Measurements from ENCODE around the gene OR52A1. TPM values are rescaled to one million over a fixed set of nuclear protein-coding genes. Genes with fewer than 3 reads are reported as not detected.

The OR52A1 gene
- under 1 TPM in 1 of 6 experiments, not detected in 5; 0.04 TPM for total RNA-seq
- long read RNA-seq: 0 reads

- Histone ChIP-seq H3K9me3 (no peaks in the 10 kb centered on the region), H3K36me3 (no peaks in the 10 kb centered on the region), H3K4me3 (no peak within 1 kb of the TSS), H3K27me3 (no peaks in the 10 kb centered on the region), H3K4me1 (no peaks in the 10 kb centered on the region), H3K27ac (no peak within 1 kb of the TSS)
- TF ChIP-seq POLR2A (IDR thresholded peaks at IDR 0.05): no peak
- TF ChIP-seq CTCF (IDR thresholded peaks at IDR 0.05): no peak
- WGBS (ENCODE audit: insufficient coverage, low coverage, low lambda C conversion rate, missing lambda C conversion rate): 28% methylated on average over 3 of the region's 3 CpGs
- ATAC-seq (no peak), DNase-seq (no peak)
- intact Hi-C loops (cut with DNase I): no loop called here
These were observed at the start of gene OR52A1 for GRCh38 chr11:5154657-5155056. OR52A1 (minus strand) TSS chr11:5154757; CDS start chr11:5152369, 2,388 bp downstream.

- H3K4me1 ChIP-seq: no peaks in the 10 kb centered on the region
- H3K27ac ChIP-seq: no peak overlapping the region
- no peaks in the 10 kb centered on the region for H3K9me3 ChIP-seq
- no peak for DNase-seq
- ATAC-seq: no peak
- no peak for TF ChIP-seq CTCF (IDR thresholded peaks at IDR 0.05)
- TF ChIP-seq POLR2A (IDR thresholded peaks at IDR 0.05): no peak
- WGBS (ENCODE audit: insufficient coverage, low coverage, low lambda C conversion rate, missing lambda C conversion rate): 61% methylated on average over 2 of the region's 2 CpGs
- H3K27me3 ChIP-seq: no peaks in the 10 kb centered on the region
- no peak overlapping the region for H3K4me3 ChIP-seq
- intact Hi-C loops (cut with DNase I): no loop called here
- H3K36me3 ChIP-seq: no peaks in the 10 kb centered on the region
These were observed 48.8 kb upstream of the OR52A1 start for GRCh38 chr11:5203366-5203765.

- 31% methylated on average over 1 of the region's 1 CpG for WGBS (ENCODE audit: insufficient coverage, low coverage, low lambda C conversion rate, missing lambda C conversion rate)
- Histone ChIP-seq H3K36me3 (no peaks in the 10 kb centered on the region), H3K9me3 (no peaks in the 10 kb centered on the region), H3K4me3 (no peak within 1 kb of the TSS), H3K27me3 (no peaks in the 10 kb centered on the region), H3K4me1 (no peaks in the 10 kb centered on the region), H3K27ac (no peak within 1 kb of the TSS)
- DNase-seq (no peak), ATAC-seq (no peak)
- intact Hi-C loops (cut with DNase I): no loop called here
- TF ChIP-seq POLR2A (IDR thresholded peaks at IDR 0.05): no peak
- TF ChIP-seq CTCF (IDR thresholded peaks at IDR 0.05): no peak
These were observed 46.0 kb upstream of the OR52A1 start, which contains the start of gene OR51V1 for GRCh38 chr11:5200582-5200981. OR51V1 (minus strand) TSS chr11:5200682; CDS start chr11:5200682, 0 bp downstream.

- Histone ChIP-seq H3K4me1 (no peaks in the 10 kb centered on the region), H3K9me3 (no peaks in the 10 kb centered on the region), H3K4me3 (no peak overlapping the region), H3K36me3 (no peaks in the 10 kb centered on the region), H3K27ac (no peak overlapping the region), H3K27me3 (no peaks in the 10 kb centered on the region)
- intact Hi-C loops (cut with DNase I): no loop called here
- TF ChIP-seq POLR2A (IDR thresholded peaks at IDR 0.05): no peak
- TF ChIP-seq CTCF (IDR thresholded peaks at IDR 0.05): no peak
- DNase-seq: no peak
- ATAC-seq: no peak
These were observed 43.7 kb upstream of the OR52A1 start for GRCh38 chr11:5198285-5198684.

- H3K27me3 ChIP-seq: no peaks in the 10 kb centered on the region
- no peaks in the 10 kb centered on the region for H3K4me1 ChIP-seq
- ATAC-seq (peak in 3 of 4 donors; percentile 32 to 53 (median 33)), DNase-seq (no peak)
- H3K27ac ChIP-seq: no peak overlapping the region
- H3K4me3 ChIP-seq: no peak overlapping the region
- H3K36me3 ChIP-seq: no peaks in the 10 kb centered on the region
- 35% methylated on average over 3 of the region's 3 CpGs for WGBS (ENCODE audit: insufficient coverage, low coverage, low lambda C conversion rate, missing lambda C conversion rate)
- no peaks in the 10 kb centered on the region for H3K9me3 ChIP-seq
- TF ChIP-seq CTCF (IDR thresholded peaks at IDR 0.05) (no peak), POLR2A (IDR thresholded peaks at IDR 0.05) (no peak)
- intact Hi-C loops (cut with DNase I): no loop called here
These were observed 43.0 kb upstream of the OR52A1 start for GRCh38 chr11:5197536-5197935.
